ENCODE results near the gene CCDC149.

CCDC149 gene

GRCh38 chr4:24858026-24858425 lies 54.8 kb downstream of the CCDC149 start:
- TF ChIP-seq REST (IDR thresholded peaks at IDR 0.05; ENCODE audit: insufficient read depth in 1 of 2, low read depth in 2 of 2, low read length in 2 of 2) (no peak), TAF1 (IDR thresholded peaks at IDR 0.05; ENCODE audit: borderline replicate concordance, insufficient read depth, low read length) (no peak), POLR2AphosphoS5 (IDR thresholded peaks at IDR 0.05; ENCODE audit: low read depth, low read length) (no peak), FOXP2 (optimal IDR thresholded peaks at IDR 0.05; ENCODE audit: borderline replicate concordance, extremely low read depth, extremely low read length, insufficient read depth) (no peak), SIN3A (IDR thresholded peaks at IDR 0.05; ENCODE audit: borderline replicate concordance, insufficient read depth, low read length) (no peak)

DNA sequence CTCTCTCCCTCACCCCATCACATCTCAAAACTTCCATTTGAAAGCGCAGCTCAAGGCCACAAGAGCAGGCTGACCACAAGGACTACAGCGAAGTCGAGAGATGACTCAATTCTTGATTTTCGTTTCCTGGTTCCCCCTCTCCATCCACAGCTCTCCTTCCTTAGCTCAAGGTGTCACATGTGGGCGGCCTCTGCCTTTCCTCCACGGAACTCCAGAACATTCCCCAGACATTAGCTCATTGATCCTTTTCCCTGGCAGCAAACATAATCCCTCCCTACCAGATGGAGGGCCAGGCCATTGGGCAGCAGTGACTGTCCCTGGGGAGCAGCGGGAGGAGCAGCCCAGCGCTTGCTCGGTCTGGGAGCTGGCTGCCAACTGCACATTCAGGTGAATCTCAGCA lies 56.3 kb downstream of the CCDC149 start:
- TF ChIP-seq REST (IDR thresholded peaks at IDR 0.05; ENCODE audit: insufficient read depth in 1 of 2, low read depth in 2 of 2, low read length in 2 of 2) (no peak), TAF1 (IDR thresholded peaks at IDR 0.05; ENCODE audit: borderline replicate concordance, insufficient read depth, low read length) (no peak), FOXP2 (optimal IDR thresholded peaks at IDR 0.05; ENCODE audit: borderline replicate concordance, extremely low read depth, extremely low read length, insufficient read depth) (no peak), SIN3A (IDR thresholded peaks at IDR 0.05; ENCODE audit: borderline replicate concordance, insufficient read depth, low read length) (no peak), POLR2AphosphoS5 (IDR thresholded peaks at IDR 0.05; ENCODE audit: low read depth, low read length) (no peak)

DNA sequence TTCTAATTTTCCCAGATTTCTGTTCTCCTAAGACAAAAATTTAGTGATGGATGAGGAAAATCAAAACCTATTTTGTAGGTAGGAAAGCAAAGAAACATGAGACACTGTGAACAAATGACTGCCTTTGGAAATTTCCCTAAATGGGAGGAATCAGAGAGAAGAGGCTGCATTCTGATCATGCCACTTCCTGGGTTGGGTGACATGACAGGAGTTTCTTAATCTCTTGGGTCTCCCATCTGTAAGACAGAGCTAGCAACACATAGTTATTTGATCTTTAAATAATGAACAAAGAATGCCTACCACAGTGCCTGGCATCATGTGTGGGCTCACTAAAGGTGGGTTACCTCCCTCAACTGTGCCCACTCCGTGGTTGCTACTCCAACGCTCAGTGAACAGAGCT lies 57.1 kb downstream of the CCDC149 start:
- TF ChIP-seq FOXP2 (optimal IDR thresholded peaks at IDR 0.05; ENCODE audit: borderline replicate concordance, extremely low read depth, extremely low read length, insufficient read depth) (no peak), TAF1 (IDR thresholded peaks at IDR 0.05; ENCODE audit: borderline replicate concordance, insufficient read depth, low read length) (no peak), POLR2AphosphoS5 (IDR thresholded peaks at IDR 0.05; ENCODE audit: low read depth, low read length) (no peak), SIN3A (IDR thresholded peaks at IDR 0.05; ENCODE audit: borderline replicate concordance, insufficient read depth, low read length) (no peak), REST (IDR thresholded peaks at IDR 0.05; ENCODE audit: insufficient read depth in 1 of 2, low read depth in 2 of 2, low read length in 2 of 2) (no peak)

DNA sequence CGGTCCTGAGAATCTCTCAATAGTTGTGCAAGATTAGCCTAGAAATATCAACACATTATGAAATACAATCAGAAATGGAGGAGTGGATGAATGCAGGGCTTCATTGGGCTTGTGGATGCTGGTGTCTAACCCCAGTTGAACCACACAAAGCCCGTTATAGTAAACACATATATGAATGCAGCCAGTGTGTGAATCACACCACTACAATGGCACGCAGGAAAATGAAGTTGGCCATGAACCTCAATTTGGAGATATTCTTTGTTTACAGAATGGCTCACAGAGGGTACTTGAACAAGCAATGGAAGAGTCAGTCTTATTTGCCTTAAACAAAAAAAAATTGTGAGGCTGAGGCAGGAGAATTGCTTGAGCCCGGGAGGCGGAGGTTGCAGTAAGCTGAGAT lies 59.7 kb downstream of the CCDC149 start:
- no peak for TF ChIP-seq POLR2AphosphoS5 (IDR thresholded peaks at IDR 0.05; ENCODE audit: low read depth, low read length)
- no peak for TF ChIP-seq REST (IDR thresholded peaks at IDR 0.05; ENCODE audit: insufficient read depth in 1 of 2, low read depth in 2 of 2, low read length in 2 of 2)
- TF ChIP-seq FOXP2 (optimal IDR thresholded peaks at IDR 0.05; ENCODE audit: borderline replicate concordance, extremely low read depth, extremely low read length, insufficient read depth): no peak
- no peak for TF ChIP-seq TAF1 (IDR thresholded peaks at IDR 0.05; ENCODE audit: borderline replicate concordance, insufficient read depth, low read length)
- TF ChIP-seq SIN3A (IDR thresholded peaks at IDR 0.05; ENCODE audit: borderline replicate concordance, insufficient read depth, low read length): no peak

GRCh38 chr4:24850674-24851073 lies 62.2 kb downstream of the CCDC149 start:
- TF ChIP-seq FOXP2 (optimal IDR thresholded peaks at IDR 0.05; ENCODE audit: borderline replicate concordance, extremely low read depth, extremely low read length, insufficient read depth): no peak
- TF ChIP-seq REST (IDR thresholded peaks at IDR 0.05; ENCODE audit: insufficient read depth in 1 of 2, low read depth in 2 of 2, low read length in 2 of 2): no peak
- no peak for TF ChIP-seq POLR2AphosphoS5 (IDR thresholded peaks at IDR 0.05; ENCODE audit: low read depth, low read length)
- TF ChIP-seq TAF1 (IDR thresholded peaks at IDR 0.05; ENCODE audit: borderline replicate concordance, insufficient read depth, low read length): no peak
- no peak for TF ChIP-seq SIN3A (IDR thresholded peaks at IDR 0.05; ENCODE audit: borderline replicate concordance, insufficient read depth, low read length)
